HL-60 (cell line): Measurements from ENCODE around the gene HMOX1.

Experiments
- GABPA ChIP-seq: IDR thresholded peaks from 2 replicates; pipeline ENCODE4 v1.6.1; 2012; ENCODE audit warnings: low read depth
- POLR2AphosphoS5 ChIP-seq: IDR thresholded peaks from 2 replicates; pipeline ENCODE4 v1.6.1; 2012; ENCODE audit warnings: low read depth
- TF ChIP-seq, protein P1 (sequence below): IDR thresholded peaks from one replicate; pipeline ENCODE4 v1.5.1; 2011; ENCODE audit warnings: low read length, control low read depth, inconsistent platforms; ENCODE audit not compliant: insufficient read depth

DNA sequence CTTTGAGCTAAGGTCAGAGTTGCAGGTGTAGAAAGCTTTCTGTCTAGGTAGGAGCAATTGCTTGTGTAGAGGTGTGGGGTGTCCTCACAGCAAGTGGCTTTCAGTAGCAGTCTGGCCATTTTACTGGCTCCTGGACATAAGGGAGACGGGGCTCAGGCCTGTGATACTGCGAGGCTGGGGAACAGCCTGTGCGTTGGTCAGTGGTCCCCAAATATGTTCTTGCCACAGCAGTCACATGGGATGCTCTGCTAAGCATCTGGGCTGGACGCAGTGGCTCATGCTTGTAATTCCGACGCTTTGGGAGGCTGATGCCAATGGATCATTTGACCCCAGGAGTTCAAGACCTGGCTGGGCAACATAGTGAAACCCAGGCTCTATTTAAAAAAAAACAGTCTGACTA lies 21.0 kb downstream of the HMOX1 start:
- TF ChIP-seq, protein P1, sequence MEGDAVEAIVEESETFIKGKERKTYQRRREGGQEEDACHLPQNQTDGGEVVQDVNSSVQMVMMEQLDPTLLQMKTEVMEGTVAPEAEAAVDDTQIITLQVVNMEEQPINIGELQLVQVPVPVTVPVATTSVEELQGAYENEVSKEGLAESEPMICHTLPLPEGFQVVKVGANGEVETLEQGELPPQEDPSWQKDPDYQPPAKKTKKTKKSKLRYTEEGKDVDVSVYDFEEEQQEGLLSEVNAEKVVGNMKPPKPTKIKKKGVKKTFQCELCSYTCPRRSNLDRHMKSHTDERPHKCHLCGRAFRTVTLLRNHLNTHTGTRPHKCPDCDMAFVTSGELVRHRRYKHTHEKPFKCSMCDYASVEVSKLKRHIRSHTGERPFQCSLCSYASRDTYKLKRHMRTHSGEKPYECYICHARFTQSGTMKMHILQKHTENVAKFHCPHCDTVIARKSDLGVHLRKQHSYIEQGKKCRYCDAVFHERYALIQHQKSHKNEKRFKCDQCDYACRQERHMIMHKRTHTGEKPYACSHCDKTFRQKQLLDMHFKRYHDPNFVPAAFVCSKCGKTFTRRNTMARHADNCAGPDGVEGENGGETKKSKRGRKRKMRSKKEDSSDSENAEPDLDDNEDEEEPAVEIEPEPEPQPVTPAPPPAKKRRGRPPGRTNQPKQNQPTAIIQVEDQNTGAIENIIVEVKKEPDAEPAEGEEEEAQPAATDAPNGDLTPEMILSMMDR: no peak
- no peak for TF ChIP-seq POLR2AphosphoS5
- TF ChIP-seq GABPA: no peak
